AG04450 (cell line): Measurements from ENCODE around the gene PLEKHO2. TPM values are rescaled to one million over a fixed set of nuclear protein-coding genes. Genes with fewer than 3 reads are reported as not detected.

Source experiments
- CTCF ChIA-PET: fragments of 300-600, 350-600 bp; formaldehyde crosslinking; extraction: SDS; loops from one replicate; lab custom pipeline; 2022; ENCODE audit warnings: antibody characterized with exemption, inconsistent platforms; lab: Charles Lee
- POLR2A ChIA-PET: fragments of 350-600 bp; formaldehyde crosslinking; extraction: SDS; loops from one replicate; lab custom pipeline; 2021; ENCODE audit warnings: antibody characterized with exemption, inconsistent platforms; lab: Yijun Ruan, JAX
- DNase-seq: peaks from one replicate; pipeline ENCODE4 v3.0.0-alpha.2; 2011; ENCODE audit warnings: low read depth, low spot score
- H3K27ac ChIP-seq: one replicate; pipeline ENCODE4 v1.5.1; 2012; ENCODE audit warnings: low read depth, low read length, control low read depth
- H3K27me3 ChIP-seq: one replicate; pipeline ENCODE4 v1.6.0; 2012; ENCODE audit warnings: low read length; ENCODE audit not compliant: control insufficient read depth, insufficient read depth
- H3K4me3 ChIP-seq: 2 replicates; pipeline ENCODE4 v1.5.1; 2011; ENCODE audit warnings: mild to moderate bottlenecking, low read depth, low read length, control low read depth
- H3K9me3 ChIP-seq: 2 replicates; pipeline ENCODE4 v1.5.1; 2012; ENCODE audit warnings: low read length; ENCODE audit not compliant: control insufficient read depth, insufficient read depth
- polyA plus RNA-seq: library from polyadenylated mRNA; depleted of rRNA; stranded (reverse); fragments of >200 nt; gene quantifications from 2 replicates; pipeline ENCODE4 v1.2.3, GENCODE V29; 2011
- TF ChIP-seq, protein P1 (sequence below): IDR thresholded peaks from 2 replicates; pipeline ENCODE4 v1.5.1; 2011; ENCODE audit warnings: low read depth, low read length, control low read depth, inconsistent platforms

The PLEKHO2 gene
- polyA plus RNA-seq, 1 experiment: 29.5 TPM

GRCh38 chr15:64897345-64897985, 55.8 kb downstream of the PLEKHO2 start:
- Histone ChIP-seq H3K27me3 (no peaks in the 10 kb centered on the region), H3K27ac (peak overlapping the region; percentile 43), H3K4me3 (no peak overlapping the region), H3K9me3 (peaks cover 9% of the 10 kb centered on the region)
- POLR2A ChIA-PET: interaction anchor here (0.5 to 1.3 kb wide), 2 partner anchors 27 to 33 kb away, joined by 3 to 4 read pairs; no protein-coding TSS in a partner anchor
- TF ChIP-seq, protein P1, sequence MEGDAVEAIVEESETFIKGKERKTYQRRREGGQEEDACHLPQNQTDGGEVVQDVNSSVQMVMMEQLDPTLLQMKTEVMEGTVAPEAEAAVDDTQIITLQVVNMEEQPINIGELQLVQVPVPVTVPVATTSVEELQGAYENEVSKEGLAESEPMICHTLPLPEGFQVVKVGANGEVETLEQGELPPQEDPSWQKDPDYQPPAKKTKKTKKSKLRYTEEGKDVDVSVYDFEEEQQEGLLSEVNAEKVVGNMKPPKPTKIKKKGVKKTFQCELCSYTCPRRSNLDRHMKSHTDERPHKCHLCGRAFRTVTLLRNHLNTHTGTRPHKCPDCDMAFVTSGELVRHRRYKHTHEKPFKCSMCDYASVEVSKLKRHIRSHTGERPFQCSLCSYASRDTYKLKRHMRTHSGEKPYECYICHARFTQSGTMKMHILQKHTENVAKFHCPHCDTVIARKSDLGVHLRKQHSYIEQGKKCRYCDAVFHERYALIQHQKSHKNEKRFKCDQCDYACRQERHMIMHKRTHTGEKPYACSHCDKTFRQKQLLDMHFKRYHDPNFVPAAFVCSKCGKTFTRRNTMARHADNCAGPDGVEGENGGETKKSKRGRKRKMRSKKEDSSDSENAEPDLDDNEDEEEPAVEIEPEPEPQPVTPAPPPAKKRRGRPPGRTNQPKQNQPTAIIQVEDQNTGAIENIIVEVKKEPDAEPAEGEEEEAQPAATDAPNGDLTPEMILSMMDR: no peak
- CTCF ChIA-PET: no interaction called here
- DNase-seq: no peak

DNA sequence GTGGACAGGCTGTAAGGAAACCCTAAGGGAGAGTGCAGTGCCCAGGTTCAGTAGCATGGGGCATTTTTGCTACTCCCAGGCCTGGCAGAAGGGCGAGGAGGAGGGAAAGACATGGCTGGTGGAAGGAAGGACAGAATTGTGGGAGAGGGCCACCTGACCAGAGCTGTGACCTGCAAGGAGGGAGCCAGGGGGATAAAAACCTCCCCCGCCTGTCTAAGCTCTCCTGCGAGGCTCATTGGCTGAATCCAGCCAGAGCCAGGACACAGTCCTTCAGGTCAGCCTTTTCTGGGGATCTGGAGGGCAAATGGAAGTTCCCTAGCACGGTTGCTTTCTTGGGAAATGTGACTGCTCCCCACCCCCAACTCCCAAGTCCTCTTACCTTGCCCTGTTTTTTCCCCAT, 56.7 kb downstream of the PLEKHO2 start:
- Histone ChIP-seq H3K4me3 (no peak overlapping the region), H3K9me3 (peaks cover 9% of the 10 kb centered on the region), H3K27me3 (no peaks in the 10 kb centered on the region), H3K27ac (no peak overlapping the region)
- TF ChIP-seq, protein P1: no peak
- ChIA-PET POLR2A (interaction anchor here (1.3 kb wide), 1 partner anchor 34 kb away, joined by 4 read pairs; no protein-coding TSS in a partner anchor), CTCF (no interaction called here)
- DNase-seq: no peak

DNA sequence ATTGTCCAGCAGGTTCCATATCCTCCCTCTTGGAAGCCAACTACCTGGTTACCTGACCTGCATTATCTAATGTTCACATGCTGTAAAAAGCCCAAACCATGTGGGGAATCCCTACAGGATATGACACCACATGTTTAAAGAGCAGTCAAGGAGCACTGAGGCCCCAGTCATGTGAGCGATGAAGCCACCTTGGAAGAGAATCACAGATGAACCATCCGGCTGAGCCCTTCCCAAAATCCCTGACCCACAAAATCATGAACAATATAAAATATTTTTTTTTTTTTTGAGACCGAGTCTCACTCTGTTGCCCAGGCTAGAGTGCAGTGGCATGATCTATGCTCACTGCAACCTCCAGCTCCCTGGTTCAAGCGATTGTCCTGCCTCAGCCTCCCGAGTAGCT, 59.4 kb downstream of the PLEKHO2 start:
- ChIA-PET POLR2A (no interaction called here), CTCF (no interaction called here)
- H3K9me3 ChIP-seq: peaks cover 16% of the 10 kb centered on the region

GRCh38 chr15:64901914-64902313, 60.2 kb downstream of the PLEKHO2 start:
- no peak for DNase-seq
- Histone ChIP-seq H3K4me3 (no peak overlapping the region), H3K9me3 (peaks cover 21% of the 10 kb centered on the region), H3K27ac (no peak overlapping the region), H3K27me3 (no peaks in the 10 kb centered on the region)
- ChIA-PET POLR2A (no interaction called here), CTCF (no interaction called here)
- TF ChIP-seq, protein P1: no peak

More for the DNA sequence above, 59.4 kb downstream of the PLEKHO2 start:
- TF ChIP-seq, protein P1: no peak
- H3K27me3 ChIP-seq: no peaks in the 10 kb centered on the region
- H3K27ac ChIP-seq: no peak overlapping the region
- DNase-seq: no peak
- H3K4me3 ChIP-seq: no peak overlapping the region

- DNase-seq: no peak
- no peak overlapping the region for H3K4me3 ChIP-seq
- ChIA-PET POLR2A (interaction anchor here (0.6 kb wide), 1 partner anchor 58 kb away, joined by 5 read pairs; no protein-coding TSS in a partner anchor), CTCF (no interaction called here)
- no peaks in the 10 kb centered on the region for H3K27me3 ChIP-seq
- H3K27ac ChIP-seq: no peak overlapping the region
- TF ChIP-seq, protein P1: no peak
- peaks cover 21% of the 10 kb centered on the region for H3K9me3 ChIP-seq
Observed at GRCh38 chr15:64902863-64903262, 61.1 kb downstream of the PLEKHO2 start.
